ENCODE measurements around the gene CRYBG1.
"Not testable (repeated sequence)": the region's sequence is repeated elsewhere in the genome, so short reads cannot be mapped to it uniquely, and the experiment has no call there.

Gene CRYBG1

DNA sequence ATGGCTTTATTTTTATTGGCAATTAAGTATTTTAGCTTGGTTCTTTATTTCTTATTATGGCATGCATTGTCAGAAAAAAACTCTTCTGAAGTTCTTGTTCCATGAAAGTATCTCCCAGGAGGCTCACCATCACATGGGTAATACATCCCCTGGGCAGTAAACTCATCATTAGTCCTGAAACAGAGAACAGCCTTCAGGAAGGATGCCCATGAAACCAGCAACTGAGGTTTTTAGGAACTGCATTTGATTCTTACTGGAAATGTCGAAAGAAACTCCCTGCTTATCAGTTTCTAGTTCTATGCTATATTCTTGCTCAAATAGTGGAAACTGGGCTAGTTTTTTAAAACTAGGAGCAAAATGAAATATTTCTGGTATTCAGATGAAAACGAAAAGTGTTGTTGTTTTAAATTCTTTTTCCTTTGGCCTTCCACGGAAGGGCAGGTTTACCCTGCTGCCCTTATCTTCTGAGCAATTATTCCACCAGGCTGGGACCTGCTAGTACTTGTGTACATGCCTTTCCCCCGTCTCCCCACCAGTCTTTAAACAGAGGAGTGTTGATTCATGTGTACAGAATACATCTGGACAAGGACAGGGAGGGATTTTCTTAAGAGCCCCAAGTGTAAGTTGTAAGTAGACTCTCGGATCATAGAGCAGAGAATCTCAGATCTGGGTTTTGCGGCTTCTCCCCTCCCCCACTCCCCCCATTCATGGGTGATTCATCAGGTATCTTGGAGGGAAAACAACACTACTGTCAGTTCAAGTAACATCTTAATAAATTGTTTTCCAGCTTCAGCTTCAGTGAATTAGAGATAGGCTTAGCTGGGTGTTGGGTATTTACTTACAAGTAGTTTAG lies 187.3 kb downstream of the CRYBG1 start:
- no peak for DNase-seq (ENCODE audit: low read depth)

DNA sequence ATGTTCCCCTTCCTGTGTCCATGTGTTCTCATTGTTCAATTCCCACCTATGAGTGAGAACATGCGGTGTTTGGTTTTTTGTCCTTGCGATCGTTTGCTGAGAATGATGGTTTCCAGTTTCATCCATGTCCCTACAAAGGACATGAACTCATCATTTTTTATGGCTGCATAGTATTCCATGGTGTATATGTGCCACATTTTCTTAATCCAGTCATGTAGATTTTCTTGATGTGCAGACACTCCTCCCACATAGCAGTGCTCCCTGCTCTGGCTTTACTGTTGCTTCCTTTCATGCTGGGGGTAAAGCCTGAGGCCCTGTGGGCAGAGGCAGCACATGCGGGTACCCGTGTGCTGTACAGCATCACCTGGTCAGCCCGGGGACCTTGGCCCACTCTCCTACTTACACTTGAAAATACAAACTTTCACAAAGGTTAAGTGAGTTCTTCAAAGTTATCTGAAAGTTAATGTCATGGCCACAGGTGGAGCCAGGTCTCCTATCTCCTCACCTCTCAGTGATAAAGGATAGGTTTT lies 188.5 kb downstream of the CRYBG1 start:
- not testable (repeated sequence) for DNase-seq (ENCODE audit: low read depth)

DNA sequence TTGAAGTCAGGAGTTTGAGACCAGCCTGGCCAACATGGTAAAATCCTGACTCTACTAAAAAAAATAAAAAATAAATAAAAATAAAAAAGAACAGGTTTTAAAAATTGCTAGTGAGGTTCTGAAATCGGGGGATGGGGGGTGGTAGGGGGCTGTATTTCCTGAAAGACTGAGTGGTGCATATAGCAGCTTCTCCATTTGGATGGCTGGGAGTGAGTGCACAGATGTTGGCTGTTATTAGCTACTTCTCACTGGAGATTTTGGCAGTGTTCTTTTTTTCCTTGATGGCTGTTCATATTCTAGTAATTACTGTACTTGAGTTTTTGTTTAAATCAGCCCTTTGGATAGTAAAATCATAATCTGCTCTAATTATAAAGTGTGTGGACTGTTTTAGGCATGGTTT lies 189.0 kb downstream of the CRYBG1 start:
- no peak for DNase-seq (ENCODE audit: low read depth)

DNA sequence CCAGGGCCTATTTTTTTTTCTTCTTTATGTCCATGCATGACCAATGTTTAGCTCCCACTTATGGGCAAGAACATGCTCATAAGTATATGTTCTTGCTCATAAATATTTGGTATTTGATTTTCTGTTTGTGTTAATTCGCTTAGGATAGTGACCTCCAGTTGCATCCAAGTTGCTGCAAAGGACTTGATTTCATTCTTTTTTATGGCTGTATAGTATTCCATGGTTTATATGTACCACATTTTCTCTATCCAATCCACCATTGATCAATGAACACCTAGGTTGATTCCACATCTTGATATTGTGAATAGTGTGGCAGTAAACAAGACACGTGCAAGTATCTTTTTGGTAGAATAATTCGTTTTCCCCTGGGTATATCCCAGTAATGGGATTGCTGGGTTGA lies 190.6 kb downstream of the CRYBG1 start:
- no peak for DNase-seq (ENCODE audit: low read depth)

DNA sequence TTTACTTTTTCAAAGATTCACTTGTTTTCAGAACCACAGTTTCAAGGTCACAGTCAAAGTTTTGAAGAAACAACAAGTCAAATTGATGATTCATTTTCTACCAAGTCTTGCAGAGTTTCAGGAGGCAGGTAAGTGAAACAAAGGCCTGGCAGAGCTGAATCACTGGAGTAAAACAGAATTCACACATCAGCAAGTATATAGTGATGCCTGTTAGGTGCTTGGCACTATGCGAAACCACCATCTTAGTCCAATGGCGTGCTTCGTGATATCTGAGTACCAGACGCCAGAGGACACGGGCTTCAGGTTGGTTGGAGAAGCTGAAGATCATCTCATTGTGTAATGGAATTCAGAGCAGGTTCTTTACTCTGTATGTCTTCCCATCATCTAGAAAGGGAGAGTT lies 192.9 kb downstream of the CRYBG1 start:
- DNase-seq (ENCODE audit: low read depth) = no peak

DNA sequence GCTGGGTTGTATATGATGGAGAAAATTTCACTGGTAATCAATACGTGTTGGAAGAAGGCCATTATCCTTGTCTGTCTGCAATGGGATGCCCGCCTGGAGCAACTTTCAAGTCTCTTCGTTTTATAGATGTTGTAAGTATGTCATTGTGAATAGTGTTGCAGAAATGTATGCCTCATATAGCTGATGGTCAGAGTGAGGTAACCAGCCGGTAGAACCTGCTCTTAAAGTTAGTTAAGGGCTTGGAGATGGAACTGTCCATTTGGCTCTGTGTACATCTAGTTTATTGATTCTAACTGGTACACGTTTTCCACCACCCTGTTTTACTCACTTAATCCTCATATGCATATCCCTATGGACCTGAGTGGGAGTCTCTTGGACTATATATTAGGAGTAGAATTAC lies 195.2 kb downstream of the CRYBG1 start:
- DNase-seq (ENCODE audit: low read depth) = no peak

DNA sequence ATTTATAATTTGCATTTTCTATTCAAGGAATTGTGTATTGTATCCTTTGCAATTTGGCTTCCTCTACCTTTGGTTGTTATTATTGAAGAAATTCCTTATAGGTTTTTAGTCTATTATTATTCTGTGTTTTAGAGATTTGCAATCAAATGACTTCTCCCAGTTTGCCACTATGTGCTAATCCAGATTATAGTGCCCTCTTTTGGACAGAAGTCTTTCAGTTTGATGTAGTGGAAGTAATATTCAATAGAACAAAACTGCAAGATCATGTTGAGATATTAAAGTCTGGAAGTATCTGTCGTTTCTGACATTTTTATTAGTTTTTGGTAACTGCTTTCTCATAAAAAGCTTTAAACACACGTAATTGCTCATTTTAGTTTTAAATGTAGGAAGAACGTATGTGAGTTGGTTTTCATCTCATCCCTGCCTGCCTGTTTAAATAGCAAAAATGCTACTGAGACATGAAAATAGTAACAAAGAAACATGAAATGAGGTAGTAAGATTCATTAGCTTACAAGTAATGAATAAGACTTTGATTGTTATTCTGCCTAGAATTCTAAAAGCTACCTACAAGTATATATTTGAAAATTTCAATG lies 195.9 kb downstream of the CRYBG1 start:
- no peak for DNase-seq (ENCODE audit: low read depth)

DNA sequence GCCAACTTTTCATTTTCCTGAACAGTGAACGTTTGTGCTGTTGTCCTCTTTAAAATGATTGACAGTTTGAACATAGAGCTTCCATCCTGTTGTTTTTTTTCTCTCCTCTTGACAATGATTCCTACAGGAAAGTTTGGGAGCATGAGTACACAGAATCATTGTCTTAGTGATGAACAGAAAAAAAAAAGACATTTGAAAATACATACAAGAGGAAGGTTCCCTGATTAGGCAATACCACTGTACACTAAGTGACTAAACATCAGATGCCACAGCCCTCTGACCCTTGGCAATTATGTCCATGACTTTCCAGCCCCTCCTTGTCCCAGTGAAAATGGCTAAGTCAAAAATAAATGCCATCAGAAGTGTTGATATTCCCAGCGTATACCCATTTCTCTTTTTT lies 197.3 kb downstream of the CRYBG1 start:
- DNase-seq (ENCODE audit: low read depth) = no peak

DNA sequence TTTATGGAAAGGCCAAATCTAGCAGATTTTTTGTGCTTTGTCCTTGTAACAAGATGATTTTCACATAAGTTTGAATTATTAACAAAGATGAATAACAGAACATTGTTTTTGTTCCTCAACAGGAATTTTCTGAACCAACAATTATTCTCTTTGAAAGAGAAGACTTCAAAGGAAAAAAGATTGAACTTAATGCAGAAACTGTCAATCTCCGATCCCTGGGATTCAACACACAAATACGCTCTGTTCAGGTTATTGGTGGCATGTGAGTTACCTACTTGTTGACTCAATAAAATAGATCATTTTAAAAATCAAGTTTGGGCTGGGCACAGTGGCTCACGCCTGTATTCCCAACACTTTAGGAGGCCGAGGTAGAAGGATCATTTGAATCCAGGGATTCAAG lies 197.8 kb downstream of the CRYBG1 start:
- DNase-seq (ENCODE audit: low read depth) = no peak

DNA sequence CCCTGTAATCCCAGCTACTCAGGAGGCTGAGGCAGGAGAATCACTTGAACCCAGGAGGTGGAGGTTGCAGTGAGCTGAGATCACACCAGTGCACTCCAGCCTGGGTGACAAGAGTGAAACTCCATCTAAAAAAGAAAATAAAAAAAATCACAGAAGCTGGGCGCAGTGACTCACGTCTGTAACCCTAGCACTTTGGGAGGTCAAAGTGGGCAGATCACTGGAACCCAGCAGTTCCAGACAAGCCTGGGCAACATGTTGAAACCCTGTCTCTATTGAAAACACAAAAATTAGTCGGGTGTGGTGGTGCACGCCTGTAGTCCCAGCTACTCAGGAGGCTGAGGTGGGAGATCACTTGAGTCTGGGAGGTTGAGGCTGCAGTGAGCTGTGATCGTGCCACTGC lies 199.1 kb downstream of the CRYBG1 start:
- not testable (repeated sequence) for DNase-seq (ENCODE audit: low read depth)

DNA sequence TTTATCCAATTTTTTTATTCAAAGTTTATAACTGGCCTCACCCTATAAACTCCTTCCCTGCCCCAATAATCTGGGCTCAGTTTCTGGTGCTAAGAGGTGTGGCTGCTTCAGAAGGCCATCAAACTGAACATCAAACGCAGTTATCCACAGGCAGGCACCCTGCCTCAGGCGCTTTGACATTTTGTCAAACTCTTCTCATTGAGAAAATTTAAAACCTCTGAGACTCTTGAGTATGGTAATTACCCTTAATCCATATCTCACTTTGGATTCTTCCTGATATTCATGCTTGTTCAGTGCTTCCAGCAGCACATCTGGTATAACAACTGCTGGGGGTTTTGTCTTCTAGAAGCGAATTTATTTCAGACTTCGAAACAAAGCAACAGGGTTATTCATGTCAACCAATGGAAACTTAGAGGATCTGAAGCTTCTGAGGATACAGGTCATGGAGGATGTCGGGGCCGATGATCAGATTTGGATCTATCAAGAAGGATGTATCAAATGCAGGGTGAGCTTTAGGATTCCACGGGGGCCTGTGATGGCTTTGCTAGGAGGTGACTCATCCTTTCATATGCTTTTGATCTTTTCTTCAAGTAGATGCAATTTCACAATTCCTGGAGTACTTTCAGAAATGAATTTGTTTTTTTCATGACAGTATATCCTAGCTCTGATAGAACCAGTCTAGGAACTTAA lies 200.6 kb downstream of the CRYBG1 start:
- DNase-seq (ENCODE audit: low read depth) = no peak

DNA sequence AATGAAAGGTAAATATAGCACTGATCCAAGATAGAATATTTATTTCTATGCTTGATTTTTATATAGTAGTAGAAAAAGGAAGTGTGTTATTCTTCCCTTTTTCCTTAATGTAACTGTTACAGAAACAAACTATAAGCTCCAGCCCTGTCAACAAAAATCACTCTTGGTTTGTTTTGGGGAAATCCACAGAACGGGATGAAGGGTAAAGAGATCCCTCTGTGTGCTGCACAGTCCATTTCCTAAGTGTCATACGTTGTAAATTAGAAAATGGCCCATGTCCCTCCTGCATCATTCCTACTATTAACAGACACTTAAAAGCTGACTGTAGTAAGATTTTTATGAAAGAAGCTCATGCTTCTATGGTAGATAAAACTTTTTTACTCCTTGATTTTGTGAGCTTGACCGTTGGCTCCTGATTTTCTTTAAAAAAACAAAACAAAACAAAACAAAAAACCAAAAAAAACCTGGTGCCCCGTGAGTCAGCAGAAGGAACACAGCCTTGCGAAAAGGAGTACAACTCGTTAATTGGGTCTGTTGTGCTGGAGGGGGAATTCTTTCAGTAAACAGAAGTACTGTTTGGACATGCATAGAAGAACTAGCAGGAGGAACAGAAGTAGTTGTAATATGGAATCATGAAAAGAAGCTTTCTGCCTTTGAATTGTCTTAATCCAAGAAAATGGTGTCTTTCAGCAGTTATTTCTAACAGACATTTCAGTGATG lies 201.3 kb downstream of the CRYBG1 start:
- no peak for DNase-seq (ENCODE audit: low read depth)

DNA sequence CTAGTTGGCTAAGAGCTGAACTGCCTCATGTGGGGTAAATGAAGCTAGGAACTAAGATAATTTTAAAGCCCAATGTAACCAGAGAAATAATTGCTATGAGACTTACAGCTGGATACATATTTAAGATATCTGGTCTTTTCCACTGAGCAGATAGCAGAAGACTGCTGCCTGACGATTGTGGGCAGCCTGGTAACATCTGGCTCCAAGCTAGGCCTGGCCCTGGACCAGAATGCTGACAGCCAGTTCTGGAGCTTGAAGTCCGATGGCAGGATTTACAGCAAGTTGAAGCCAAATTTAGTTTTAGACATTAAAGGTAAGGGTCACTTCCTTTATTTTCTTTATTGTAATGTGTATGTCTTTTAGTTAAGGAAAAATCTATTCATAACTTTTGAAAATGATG lies 203.1 kb downstream of the CRYBG1 start:
- DNase-seq (ENCODE audit: low read depth) = no peak

DNA sequence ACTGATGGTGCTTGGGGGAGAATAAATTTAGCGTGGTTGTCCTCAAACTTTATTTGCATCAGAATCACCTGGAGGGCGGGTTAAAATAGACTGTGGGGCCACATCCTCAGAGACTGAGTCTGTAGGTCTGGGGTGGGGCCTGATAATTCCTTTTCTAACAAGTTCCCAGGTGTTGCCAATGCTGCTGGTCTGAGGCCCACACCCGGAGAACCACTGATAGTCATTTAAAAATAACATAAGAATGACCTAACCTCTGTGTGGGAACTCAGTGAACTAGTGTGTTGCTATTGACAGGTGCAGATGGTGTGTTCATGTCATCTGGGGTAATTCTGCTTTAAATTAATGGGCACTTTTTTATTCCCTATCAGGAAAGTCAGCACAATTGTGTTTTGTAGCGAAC lies 204.0 kb downstream of the CRYBG1 start:
- DNase-seq (ENCODE audit: low read depth) = no peak

DNA sequence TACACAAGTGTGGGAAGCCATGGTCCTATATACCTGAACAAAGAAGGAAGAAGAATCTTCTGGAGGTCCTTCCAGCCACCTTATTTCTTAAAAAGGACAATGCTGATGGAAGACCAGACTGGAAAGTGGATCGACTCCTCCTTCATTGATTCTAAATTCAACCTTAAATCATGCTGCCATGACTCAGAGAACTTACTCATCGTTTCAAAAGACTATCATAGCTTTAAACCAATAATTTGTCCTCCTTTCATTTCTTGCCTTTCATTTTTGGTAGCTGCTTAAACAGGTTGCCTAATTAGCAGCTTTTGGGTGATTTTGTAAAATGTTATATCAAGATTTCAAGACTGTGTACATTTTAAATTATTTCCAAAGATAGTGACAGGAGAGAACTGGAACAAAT lies 208.0 kb downstream of the CRYBG1 start:
- no peak for DNase-seq (ENCODE audit: low read depth)

DNA sequence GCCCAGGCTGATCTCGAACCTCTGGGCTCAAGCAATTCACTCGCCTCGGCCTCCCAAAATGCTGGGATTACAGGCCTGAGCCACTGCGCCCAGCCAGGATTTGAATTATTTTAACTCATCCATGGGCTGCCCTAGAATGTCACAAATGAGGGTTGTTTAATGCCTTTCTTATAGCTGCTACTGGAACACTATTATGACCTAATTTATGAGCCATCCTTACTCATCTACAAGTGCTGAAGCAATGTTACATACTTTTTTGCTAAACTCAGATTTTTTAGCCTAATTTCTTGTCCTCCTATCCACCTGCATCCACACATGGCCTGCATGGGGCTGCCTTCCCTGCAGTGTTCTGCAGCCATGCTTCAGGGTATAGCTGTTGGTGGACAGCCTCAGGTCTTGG lies 208.9 kb downstream of the CRYBG1 start:
- no peak for DNase-seq (ENCODE audit: low read depth)

DNA sequence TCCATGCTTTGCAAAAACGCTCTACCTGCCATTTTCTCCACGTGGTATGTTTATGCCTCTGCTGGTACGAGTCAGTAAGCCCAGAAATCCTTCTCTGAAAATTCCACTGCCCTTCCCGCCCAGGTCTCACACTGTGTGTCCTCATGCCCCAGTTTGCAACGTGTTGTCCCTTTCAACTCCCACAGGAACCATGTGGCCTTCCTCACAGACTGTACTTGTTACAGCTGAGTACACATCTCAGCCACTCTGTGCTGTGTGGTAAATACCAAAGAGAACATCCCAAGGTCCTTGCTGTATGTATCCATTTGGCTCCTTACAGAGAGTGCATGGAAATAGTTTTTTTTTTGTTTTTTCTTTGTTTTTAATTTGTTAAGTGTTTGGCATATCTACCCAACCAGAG lies 211.9 kb downstream of the CRYBG1 start:
- DNase-seq (ENCODE audit: low read depth) = no peak

DNA sequence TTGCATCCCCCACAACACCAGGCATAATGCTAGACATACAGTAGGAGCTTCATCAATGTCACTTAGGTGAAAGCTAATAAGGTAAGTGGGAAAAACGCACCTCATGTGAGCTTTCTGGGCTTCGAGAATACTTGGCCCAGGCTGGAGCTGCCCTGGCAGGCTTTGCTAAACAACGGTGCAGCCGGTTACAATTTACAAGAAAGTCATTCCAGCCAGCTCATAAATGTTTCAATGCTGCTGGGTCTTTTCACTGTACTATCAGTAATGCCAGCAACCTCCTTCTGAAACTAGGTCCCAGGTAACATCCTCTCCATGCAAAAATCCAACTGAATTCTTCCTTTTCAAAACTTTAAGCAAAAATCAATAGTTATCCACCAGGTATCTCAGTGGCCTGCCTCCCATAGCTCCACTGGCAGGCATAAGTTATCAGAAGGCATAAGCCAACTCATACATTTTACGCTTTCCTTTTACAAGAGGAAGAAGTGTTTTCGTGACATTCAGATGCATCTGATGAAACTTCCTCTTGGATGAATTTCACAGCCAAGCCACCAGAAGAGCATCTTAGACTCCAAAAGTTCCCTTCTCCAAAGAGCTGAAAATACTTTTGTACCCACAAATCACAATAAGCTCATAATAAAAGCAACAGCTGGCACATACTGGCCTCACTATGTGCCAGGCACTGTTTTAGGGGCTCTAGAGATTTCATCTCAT lies 212.5 kb downstream of the CRYBG1 start:
- no peak for DNase-seq (ENCODE audit: low read depth)

DNA sequence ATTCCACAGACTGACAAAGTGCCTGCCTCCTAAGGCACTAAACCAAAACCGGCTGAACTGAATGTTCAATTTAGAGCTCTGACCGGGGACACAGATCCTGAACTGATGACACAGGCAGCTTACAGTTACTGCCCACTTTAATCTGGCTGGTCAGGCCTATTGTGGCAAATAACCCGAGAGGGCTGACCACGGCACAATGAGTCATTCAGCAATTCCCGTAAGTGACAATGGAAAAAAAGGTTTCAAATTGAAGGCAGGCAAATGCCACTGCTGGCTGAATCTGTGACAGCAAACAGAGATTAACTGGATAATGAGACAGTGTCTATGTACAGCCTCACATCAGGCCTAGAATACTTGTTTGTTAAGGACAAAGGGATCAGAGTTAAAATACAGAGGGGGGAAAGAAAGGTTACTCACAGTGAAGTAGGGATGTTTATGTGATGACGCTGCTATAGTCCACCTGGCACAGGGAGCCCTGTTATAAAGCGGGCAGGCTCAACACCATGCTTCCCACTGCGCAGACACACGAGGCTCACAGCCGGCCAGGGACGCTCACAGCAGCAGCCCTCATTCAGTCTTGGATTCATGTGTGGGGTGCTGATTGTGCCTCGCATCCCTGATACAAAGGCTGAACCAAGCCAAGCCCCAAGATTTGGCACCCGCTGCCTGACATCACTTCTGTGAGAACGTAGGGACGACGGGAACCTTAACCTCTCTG lies 214.4 kb downstream of the CRYBG1 start:
- peak; percentile 54 for DNase-seq (ENCODE audit: low read depth)

DNA sequence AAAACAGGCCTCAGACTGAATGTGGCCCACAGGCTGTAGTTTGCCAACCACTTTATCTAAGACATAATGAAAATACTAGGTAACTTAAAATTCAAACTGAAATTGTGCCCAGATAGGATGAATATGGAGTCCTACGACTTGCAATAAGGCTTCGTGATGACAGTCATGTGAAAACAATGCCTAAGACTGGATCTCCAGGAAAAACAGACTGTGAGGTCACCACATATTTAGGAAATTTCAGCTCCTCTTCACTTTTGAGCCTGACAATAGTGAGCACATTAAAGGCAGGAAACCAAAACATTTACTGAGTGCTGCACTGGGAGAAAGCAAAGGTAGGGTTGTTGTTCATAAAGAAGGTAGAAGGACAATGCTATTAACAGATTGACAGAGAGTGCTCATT lies 218.8 kb downstream of the CRYBG1 start:
- DNase-seq (ENCODE audit: low read depth) = no peak

DNA sequence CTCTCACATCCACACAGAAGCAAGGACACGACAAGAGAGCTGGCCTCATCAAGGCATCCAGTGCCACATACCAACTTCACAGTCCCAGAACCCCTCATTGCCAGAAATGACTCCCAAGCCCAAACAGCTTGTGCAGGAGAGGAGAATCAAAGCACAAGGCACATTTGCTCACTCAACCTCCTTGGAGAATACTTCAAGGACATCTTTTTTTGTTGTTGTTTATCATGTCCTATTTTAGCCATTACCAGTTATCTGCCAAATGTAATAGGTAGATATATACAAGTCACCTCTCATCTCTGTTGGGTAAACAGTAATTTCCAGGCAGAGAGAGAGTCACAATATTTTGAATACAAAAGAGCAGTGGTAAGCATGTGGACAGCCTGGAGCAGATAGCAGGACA lies 221.0 kb downstream of the CRYBG1 start:
- DNase-seq (ENCODE audit: low read depth) = no peak

All from GM04504 (cell line).